Suprapubic skin (tissue), 4 donors: ENCODE data around the gene RELL1. TPM values are rescaled to one million over a fixed set of nuclear protein-coding genes. Genes with fewer than 3 reads are reported as not detected.

ENCODE experiments used
- DNase-seq, 2 donors: peaks; one replicate each; pipeline ENCODE4 v3.0.0-alpha.2; 2019; ENCODE audit warnings: low spot score in 2 of 2
- H3K27ac ChIP-seq: fragments of 200-600 bp; sonication (generic); one replicate; pipeline ENCODE4 v1.5.1; 2019
- H3K27me3 ChIP-seq: fragments of 200-600 bp; sonication (generic); one replicate; pipeline ENCODE4 v1.5.1; 2019
- H3K36me3 ChIP-seq: fragments of 200-600 bp; sonication (generic); one replicate; pipeline ENCODE4 v1.5.1; 2019
- H3K4me1 ChIP-seq: fragments of 200-600 bp; sonication (generic); one replicate; pipeline ENCODE4 v1.5.1; 2019
- H3K4me3 ChIP-seq: fragments of 200-600 bp; sonication (generic); one replicate; pipeline ENCODE4 v1.5.1; 2019; ENCODE audit warnings: mild to moderate bottlenecking
- H3K9me3 ChIP-seq: fragments of 200-600 bp; sonication (generic); one replicate; pipeline ENCODE4 v1.5.1; 2019
- EP300 ChIP-seq: sonication (generic); formaldehyde crosslinking; IDR thresholded peaks from one replicate; pipeline ENCODE4 v1.6.1; 2017; ENCODE audit warnings: antibody characterized with exemption
- POLR2A ChIP-seq, 2 donors: fragments of 450-650 bp; IDR thresholded peaks; one replicate each; pipeline ENCODE4 v1.6.1; 2017; ENCODE audit warnings: antibody characterized with exemption in 2 of 2, mild to moderate bottlenecking in 2 of 2, moderate library complexity in 2 of 2
- POLR2AphosphoS5 ChIP-seq, 3 donors: sonication (generic); formaldehyde crosslinking; IDR thresholded peaks; one replicate each; pipeline ENCODE4 v1.6.1; 2017; ENCODE audit warnings: antibody characterized with exemption in 3 of 3
- whole genome bisulfite sequencing: methylation state at CpG from one replicate; pipeline ENCODE4 v1.1.5; 2018; 5-methylcytosine and 5-hydroxymethylcytosine counted together
- total RNA-seq, 4 donors: library from RNA; depleted of rRNA; stranded (reverse); fragments of >200 nt; gene quantifications; one replicate each; pipeline ENCODE4 v1.1.0, GENCODE V29; 2016
- TF ChIP-seq, protein P1 (sequence below), 2 donors: fragments of 200-600 bp in 1 of 2; fragments of 450-650 bp in 1 of 2; sonication (generic) in 1 of 2; IDR thresholded peaks; one replicate each; pipeline ENCODE4 v1.5.1; 2016 to 2019; ENCODE audit warnings: antibody characterized with exemption in 2 of 2, mild to moderate bottlenecking in 1 of 2, moderate library complexity in 1 of 2

RELL1 gene
- total RNA-seq, 4 donors from 2014 or later, result 56.6 to 88.2 (median 66.7) TPM

DNA sequence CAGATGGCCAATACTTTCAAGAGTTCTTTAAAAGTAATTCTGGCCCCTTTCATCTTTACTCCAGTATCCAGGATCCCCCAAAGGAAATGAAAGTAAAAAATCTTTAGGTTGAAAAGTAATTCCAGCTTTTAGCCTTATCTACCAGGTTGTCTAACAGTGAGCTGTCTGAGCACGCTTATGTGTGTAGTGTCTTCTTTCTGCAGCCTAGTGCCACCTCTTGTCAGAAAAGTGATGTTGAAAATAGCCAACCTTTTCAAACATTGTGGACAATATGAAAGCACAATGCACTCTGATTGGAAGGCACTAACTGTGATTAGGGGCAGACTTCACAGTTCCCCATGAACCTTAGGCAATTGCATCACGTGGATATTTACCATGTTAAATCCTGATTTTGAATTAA lies 92.1 kb downstream of the RELL1 start:
- 66% methylated on average over 2 of the region's 2 CpGs for WGBS
- H3K4me3 ChIP-seq, result no peak overlapping the region
- H3K4me1 ChIP-seq, result no peaks in the 10 kb centered on the region
- no peak for DNase-seq
- H3K27me3 ChIP-seq, result no peaks in the 10 kb centered on the region
- peaks cover 11% of the 10 kb centered on the region for H3K36me3 ChIP-seq
- no peaks in the 10 kb centered on the region for H3K9me3 ChIP-seq
- TF ChIP-seq POLR2A (IDR thresholded peaks at IDR 0.05) (no peak), EP300 (no peak), POLR2AphosphoS5 (IDR thresholded peaks at IDR 0.05) (no peak)
- TF ChIP-seq, protein P1, sequence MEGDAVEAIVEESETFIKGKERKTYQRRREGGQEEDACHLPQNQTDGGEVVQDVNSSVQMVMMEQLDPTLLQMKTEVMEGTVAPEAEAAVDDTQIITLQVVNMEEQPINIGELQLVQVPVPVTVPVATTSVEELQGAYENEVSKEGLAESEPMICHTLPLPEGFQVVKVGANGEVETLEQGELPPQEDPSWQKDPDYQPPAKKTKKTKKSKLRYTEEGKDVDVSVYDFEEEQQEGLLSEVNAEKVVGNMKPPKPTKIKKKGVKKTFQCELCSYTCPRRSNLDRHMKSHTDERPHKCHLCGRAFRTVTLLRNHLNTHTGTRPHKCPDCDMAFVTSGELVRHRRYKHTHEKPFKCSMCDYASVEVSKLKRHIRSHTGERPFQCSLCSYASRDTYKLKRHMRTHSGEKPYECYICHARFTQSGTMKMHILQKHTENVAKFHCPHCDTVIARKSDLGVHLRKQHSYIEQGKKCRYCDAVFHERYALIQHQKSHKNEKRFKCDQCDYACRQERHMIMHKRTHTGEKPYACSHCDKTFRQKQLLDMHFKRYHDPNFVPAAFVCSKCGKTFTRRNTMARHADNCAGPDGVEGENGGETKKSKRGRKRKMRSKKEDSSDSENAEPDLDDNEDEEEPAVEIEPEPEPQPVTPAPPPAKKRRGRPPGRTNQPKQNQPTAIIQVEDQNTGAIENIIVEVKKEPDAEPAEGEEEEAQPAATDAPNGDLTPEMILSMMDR (IDR thresholded peaks at IDR 0.05), result no peak
- no peak overlapping the region for H3K27ac ChIP-seq

DNA sequence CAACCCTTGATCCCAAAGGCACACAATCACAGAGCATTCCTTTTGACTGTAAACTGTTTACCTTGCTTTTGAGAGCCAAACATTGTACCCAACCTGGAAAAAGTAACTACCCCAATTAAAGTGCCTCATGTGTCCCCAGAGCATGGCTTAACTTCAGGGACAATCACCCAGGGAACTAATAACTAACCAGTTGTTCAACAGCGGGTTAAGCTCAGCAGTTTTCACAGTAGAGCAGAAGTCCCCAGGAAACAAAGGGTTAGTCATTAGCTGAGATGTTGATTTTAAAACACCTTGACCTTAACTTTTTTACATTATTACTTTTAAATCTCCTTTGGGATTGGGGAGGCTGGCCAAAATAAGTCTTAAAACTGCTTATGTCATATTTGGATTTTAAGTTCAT lies 94.8 kb downstream of the RELL1 start:
- Histone ChIP-seq H3K36me3 (peaks cover 16% of the 10 kb centered on the region), H3K9me3 (no peaks in the 10 kb centered on the region), H3K27ac (no peak overlapping the region), H3K4me3 (no peak overlapping the region), H3K27me3 (no peaks in the 10 kb centered on the region), H3K4me1 (no peaks in the 10 kb centered on the region)
- 94% methylated on average over 1 of the region's 1 CpG for WGBS
- no peak for DNase-seq
- TF ChIP-seq POLR2A (IDR thresholded peaks at IDR 0.05), result no peak
- TF ChIP-seq, protein P1 (IDR thresholded peaks at IDR 0.05), result no peak
- no peak for TF ChIP-seq EP300

DNA sequence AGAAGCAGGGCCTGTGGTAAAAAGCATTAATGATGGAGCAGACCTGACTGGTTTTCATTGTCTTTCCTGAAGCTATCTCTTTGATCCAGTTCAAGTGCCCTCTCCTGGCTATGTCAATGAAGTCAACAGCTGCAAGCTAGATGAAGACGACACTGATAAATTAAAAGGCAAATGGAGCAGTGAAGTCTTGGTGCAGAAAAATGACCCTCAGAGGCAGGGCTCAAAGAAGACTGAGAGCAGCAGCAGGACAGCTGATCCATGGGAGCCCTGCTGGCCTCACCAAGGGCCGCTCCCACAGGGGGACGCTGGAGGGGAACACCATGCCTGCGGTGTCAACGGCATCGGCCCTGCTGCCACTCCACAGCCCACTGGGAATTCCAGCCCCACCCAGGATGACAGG lies 96.2 kb downstream of the RELL1 start:
- no peak for DNase-seq
- WGBS, result 84% methylated on average over 6 of the region's 6 CpGs
- Histone ChIP-seq H3K4me1 (no peaks in the 10 kb centered on the region), H3K27ac (no peak overlapping the region), H3K27me3 (no peaks in the 10 kb centered on the region), H3K36me3 (peaks cover 16% of the 10 kb centered on the region), H3K4me3 (no peak overlapping the region), H3K9me3 (no peaks in the 10 kb centered on the region)
- TF ChIP-seq POLR2AphosphoS5 (IDR thresholded peaks at IDR 0.05) (no peak), EP300 (no peak), POLR2A (IDR thresholded peaks at IDR 0.05) (no peak)
- TF ChIP-seq, protein P1 (IDR thresholded peaks at IDR 0.05), result no peak

DNA sequence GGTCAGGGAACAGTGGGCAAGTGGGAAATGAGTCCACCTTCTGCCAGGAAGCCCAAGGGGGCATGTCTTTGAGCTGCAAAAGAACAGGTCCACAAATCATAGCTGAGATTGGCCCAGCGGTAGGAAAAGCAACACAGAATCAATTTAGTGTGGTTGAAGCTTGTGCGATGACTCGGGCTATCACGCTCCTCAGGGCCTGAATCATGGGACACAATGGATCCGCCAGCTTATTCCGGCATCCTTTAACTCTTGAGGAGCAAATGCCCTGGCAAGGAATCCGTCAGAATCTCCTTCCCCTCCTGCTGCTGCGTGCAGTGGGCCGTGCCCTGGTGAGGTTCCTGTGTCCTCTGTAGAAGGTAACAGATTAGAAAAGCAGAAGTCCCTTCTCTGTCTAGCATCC lies 98.0 kb downstream of the RELL1 start:
- no peak for TF ChIP-seq POLR2A (IDR thresholded peaks at IDR 0.05)
- TF ChIP-seq EP300, result no peak
- no peak for TF ChIP-seq POLR2AphosphoS5 (IDR thresholded peaks at IDR 0.05)
- TF ChIP-seq, protein P1 (IDR thresholded peaks at IDR 0.05), result no peak
- WGBS, result 86% methylated on average over 9 of the region's 9 CpGs
- no peak for DNase-seq

DNA sequence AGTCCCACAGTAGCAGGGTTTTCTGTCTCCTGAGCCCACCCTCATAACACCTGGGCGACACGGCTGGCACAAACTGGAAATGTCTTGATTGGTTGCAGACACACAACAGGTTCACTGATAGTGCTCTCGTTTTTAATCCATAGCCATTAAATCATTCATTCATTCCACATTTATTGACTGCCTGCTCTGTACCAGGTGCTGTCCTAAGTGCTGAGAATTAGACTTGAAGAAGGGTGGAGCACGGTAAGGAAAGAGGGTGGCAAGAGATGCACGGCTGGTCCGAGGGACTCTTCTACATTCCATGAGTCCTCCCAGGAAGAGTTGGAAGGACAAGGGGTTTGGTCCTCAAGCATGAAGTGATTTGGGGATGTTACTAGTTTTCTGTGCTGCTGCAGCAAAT lies 100.0 kb downstream of the RELL1 start:
- Histone ChIP-seq H3K27ac (no peak overlapping the region), H3K4me1 (no peaks in the 10 kb centered on the region), H3K4me3 (no peak overlapping the region), H3K36me3 (peaks cover 16% of the 10 kb centered on the region), H3K27me3 (no peaks in the 10 kb centered on the region), H3K9me3 (no peaks in the 10 kb centered on the region)
- WGBS, result 49% methylated on average over 6 of the region's 6 CpGs
- no peak for TF ChIP-seq EP300
- TF ChIP-seq, protein P1 (IDR thresholded peaks at IDR 0.05), result no peak
- no peak for TF ChIP-seq POLR2AphosphoS5 (IDR thresholded peaks at IDR 0.05)
- no peak for TF ChIP-seq POLR2A (IDR thresholded peaks at IDR 0.05)
- DNase-seq, result no peak

More for the DNA sequence above, 98.0 kb downstream of the RELL1 start:
- Histone ChIP-seq H3K9me3 (no peaks in the 10 kb centered on the region), H3K36me3 (peaks cover 16% of the 10 kb centered on the region), H3K27ac (no peak overlapping the region), H3K4me1 (no peaks in the 10 kb centered on the region), H3K27me3 (no peaks in the 10 kb centered on the region), H3K4me3 (no peak overlapping the region)
